ENCODE results near the gene RPL13.
A peak's percentile ranks its signal among the peaks of the same experiment; 100 is the strongest.

RPL13 gene

GRCh38 chr16:89600956-89601355, 40.5 kb downstream of the RPL13 start:
- DNase-seq: no peak

GRCh38 chr16:89601906-89602272, 41.4 kb downstream of the RPL13 start:
- DNase-seq: no peak

GRCh38 chr16:89602273-89602951, 41.9 kb downstream of the RPL13 start:
- peak; percentile 64 for DNase-seq

- no peak for DNase-seq
Measured at GRCh38 chr16:89602952-89603590, 42.6 kb downstream of the RPL13 start.

GRCh38 chr16:89604764-89605163, 44.3 kb downstream of the RPL13 start:
- no peak for DNase-seq

GRCh38 chr16:89605186-89605970, 44.9 kb downstream of the RPL13 start:
- no peak for DNase-seq

- no peak for DNase-seq
Measured at GRCh38 chr16:89606006-89606405, 45.5 kb downstream of the RPL13 start.

GRCh38 chr16:89607453-89607852, 47.0 kb downstream of the RPL13 start:
- no peak for DNase-seq

- DNase-seq: no peak
Measured at GRCh38 chr16:89607937-89608740, 47.7 kb downstream of the RPL13 start.

- DNase-seq: no peak
Measured at GRCh38 chr16:89610108-89610453, 49.6 kb downstream of the RPL13 start.

GRCh38 chr16:89612415-89613166, 52.1 kb downstream of the RPL13 start:
- DNase-seq: no peak

GRCh38 chr16:89613231-89613953, 52.9 kb downstream of the RPL13 start, which contains the start of gene DPEP1:
Gene DPEP1 (plus strand): TSS chr16:89613642. CDS start chr16:89630411, 16,769 bp downstream.
- peak; percentile 12 for DNase-seq

- no peak for DNase-seq
Measured at GRCh38 chr16:89613954-89614459, 53.5 kb downstream of the RPL13 start.
